ENCODE measurements around the gene TBC1D21. TPM values are rescaled to one million over a fixed set of nuclear protein-coding genes. Genes with fewer than 3 reads are reported as not detected.

TBC1D21 gene
- total RNA-seq, 1 donor from 2014 or later: not detected

DNA sequence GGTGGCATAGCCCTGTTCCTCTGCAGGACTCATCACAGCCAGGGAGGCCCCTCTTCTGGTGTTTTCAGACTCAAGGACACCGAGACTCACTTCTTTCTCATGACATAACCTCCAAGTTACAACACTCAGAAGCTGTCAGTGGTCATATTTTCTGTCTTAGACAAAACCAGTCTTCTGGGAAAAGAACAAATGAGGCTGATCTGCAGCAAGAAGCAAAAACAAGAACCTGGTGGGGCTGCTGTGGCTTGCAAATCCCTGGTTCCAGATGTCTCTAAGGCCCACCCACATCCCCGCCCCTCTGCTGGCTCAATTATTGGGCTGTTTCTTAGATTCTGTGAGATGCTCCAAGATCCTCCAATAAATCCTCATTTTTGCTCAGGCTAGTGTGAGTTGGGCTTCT is 36.3 kb downstream of the TBC1D21 start:
- no peak overlapping the region for H3K27ac ChIP-seq (ENCODE audit: low read depth, low read length)
- DNase-seq (ENCODE audit: low read depth) (no peak), FAIRE-seq (no peak)
- peaks cover 15% of the 10 kb centered on the region for H3K36me3 Mint-ChIP-seq (ENCODE audit: low read depth, unreplicated experiment)
- H4K20me1 ChIP-seq (ENCODE audit: insufficient read depth, low read length): no peaks in the 10 kb centered on the region
- H3K4me1 Mint-ChIP-seq (ENCODE audit: low read depth, unreplicated experiment): peaks cover 19% of the 10 kb centered on the region
- H3K27me3 ChIP-seq (ENCODE audit: insufficient read depth, low read length): no peaks in the 10 kb centered on the region
- H3K27me3 Mint-ChIP-seq (ENCODE audit: low read depth, unreplicated experiment): peaks cover 5% of the 10 kb centered on the region
- H3K4me3 ChIP-seq (ENCODE audit: insufficient read depth, low read depth, low read length): no peak overlapping the region
- H3K4me2 ChIP-seq (ENCODE audit: low read length): no peak overlapping the region
- no peak overlapping the region for H3K4me3 Mint-ChIP-seq (ENCODE audit: unreplicated experiment)
- TF ChIP-seq CTCF (IDR thresholded peaks at IDR 0.05; ENCODE audit: insufficient read depth, low read depth, low read length): no peak
- TF ChIP-seq EZH2 (IDR thresholded peaks at IDR 0.05; ENCODE audit: insufficient read depth, low read length): no peak
- peaks cover 5% of the 10 kb centered on the region for H3K4me1 ChIP-seq (ENCODE audit: insufficient read depth, low read length)
- H3K27ac Mint-ChIP-seq (ENCODE audit: unreplicated experiment): no peak overlapping the region
- no peak overlapping the region for H3K9ac ChIP-seq (ENCODE audit: low read length)
- no peaks in the 10 kb centered on the region for H3K9me3 Mint-ChIP-seq (ENCODE audit: unreplicated experiment)
- no peaks in the 10 kb centered on the region for H3K79me2 ChIP-seq (ENCODE audit: insufficient read depth, low read length)
- no peaks in the 10 kb centered on the region for H3K36me3 ChIP-seq (ENCODE audit: insufficient read depth, low read length)
- no peaks in the 10 kb centered on the region for H3K9me3 ChIP-seq (ENCODE audit: insufficient read depth, low read depth, low read length)
- H2AFZ ChIP-seq (ENCODE audit: low read depth, low read length): no peak overlapping the region

GRCh38 chr15:73910522-73911303 is 37.3 kb downstream of the TBC1D21 start:
- Mint-ChIP-seq H3K27me3 (ENCODE audit: low read depth, unreplicated experiment) (peaks cover 5% of the 10 kb centered on the region), H3K27ac (ENCODE audit: unreplicated experiment) (no peak overlapping the region), H3K9me3 (ENCODE audit: unreplicated experiment) (no peaks in the 10 kb centered on the region), H3K4me1 (ENCODE audit: low read depth, unreplicated experiment) (peaks cover 19% of the 10 kb centered on the region), H3K36me3 (ENCODE audit: low read depth, unreplicated experiment) (peaks cover 18% of the 10 kb centered on the region), H3K4me3 (ENCODE audit: unreplicated experiment) (no peak overlapping the region)
- Histone ChIP-seq H3K27ac (ENCODE audit: low read depth, low read length) (no peak overlapping the region), H3K36me3 (ENCODE audit: insufficient read depth, low read length) (no peaks in the 10 kb centered on the region), H3K27me3 (ENCODE audit: insufficient read depth, low read length) (no peaks in the 10 kb centered on the region), H3K9ac (ENCODE audit: low read length) (no peak overlapping the region), H2AFZ (ENCODE audit: low read depth, low read length) (no peak overlapping the region), H3K9me3 (ENCODE audit: insufficient read depth, low read depth, low read length) (no peaks in the 10 kb centered on the region), H3K79me2 (ENCODE audit: insufficient read depth, low read length) (no peaks in the 10 kb centered on the region), H3K4me3 (ENCODE audit: insufficient read depth, low read depth, low read length) (no peak overlapping the region), H3K4me1 (ENCODE audit: insufficient read depth, low read length) (peaks cover 5% of the 10 kb centered on the region), H4K20me1 (ENCODE audit: insufficient read depth, low read length) (no peaks in the 10 kb centered on the region), H3K4me2 (ENCODE audit: low read length) (no peak overlapping the region)
- FAIRE-seq (no peak), DNase-seq (ENCODE audit: low read depth) (no peak)
- TF ChIP-seq EZH2 (IDR thresholded peaks at IDR 0.05; ENCODE audit: insufficient read depth, low read length) (no peak), CTCF (IDR thresholded peaks at IDR 0.05; ENCODE audit: insufficient read depth, low read depth, low read length) (no peak)

- no peak overlapping the region for H3K4me3 ChIP-seq (ENCODE audit: insufficient read depth, low read depth, low read length)
- no peaks in the 10 kb centered on the region for H3K27me3 ChIP-seq (ENCODE audit: insufficient read depth, low read length)
- H3K79me2 ChIP-seq (ENCODE audit: insufficient read depth, low read length): no peaks in the 10 kb centered on the region
- no peak overlapping the region for H2AFZ ChIP-seq (ENCODE audit: low read depth, low read length)
- H3K4me2 ChIP-seq (ENCODE audit: low read length): no peak overlapping the region
- DNase-seq (ENCODE audit: low read depth) (no peak), FAIRE-seq (no peak)
- Mint-ChIP-seq H3K4me1 (ENCODE audit: low read depth, unreplicated experiment) (peaks cover 9% of the 10 kb centered on the region), H3K27me3 (ENCODE audit: low read depth, unreplicated experiment) (peaks cover 5% of the 10 kb centered on the region), H3K4me3 (ENCODE audit: unreplicated experiment) (no peak overlapping the region), H3K27ac (ENCODE audit: unreplicated experiment) (no peak overlapping the region), H3K36me3 (ENCODE audit: low read depth, unreplicated experiment) (peaks cover 18% of the 10 kb centered on the region), H3K9me3 (ENCODE audit: unreplicated experiment) (no peaks in the 10 kb centered on the region)
- no peak overlapping the region for H3K27ac ChIP-seq (ENCODE audit: low read depth, low read length)
- H3K4me1 ChIP-seq (ENCODE audit: insufficient read depth, low read length): no peaks in the 10 kb centered on the region
- H3K9me3 ChIP-seq (ENCODE audit: insufficient read depth, low read depth, low read length): no peaks in the 10 kb centered on the region
- no peaks in the 10 kb centered on the region for H3K36me3 ChIP-seq (ENCODE audit: insufficient read depth, low read length)
- H4K20me1 ChIP-seq (ENCODE audit: insufficient read depth, low read length): no peaks in the 10 kb centered on the region
- TF ChIP-seq CTCF (IDR thresholded peaks at IDR 0.05; ENCODE audit: insufficient read depth, low read depth, low read length) (no peak), EZH2 (IDR thresholded peaks at IDR 0.05; ENCODE audit: insufficient read depth, low read length) (no peak)
- no peak overlapping the region for H3K9ac ChIP-seq (ENCODE audit: low read length)
Measured at GRCh38 chr15:73912030-73912596, 38.7 kb downstream of the TBC1D21 start.

Data from astrocyte (in vitro differentiated cells and primary cell).